ENCODE results near the gene ARHGEF28.

ARHGEF28 gene

GRCh38 chr5:73958037-73958436 is 332.0 kb downstream of the ARHGEF28 start:
- Histone ChIP-seq H3K4me1 (ENCODE audit: control insufficient read depth, insufficient read depth, low read length, poor library complexity, severe bottlenecking) (no peaks in the 10 kb centered on the region), H3K27me3 (replicated peaks; ENCODE audit: control insufficient read depth, insufficient read depth, low read length, poor library complexity, severe bottlenecking) (no peaks in the 10 kb centered on the region)

DNA sequence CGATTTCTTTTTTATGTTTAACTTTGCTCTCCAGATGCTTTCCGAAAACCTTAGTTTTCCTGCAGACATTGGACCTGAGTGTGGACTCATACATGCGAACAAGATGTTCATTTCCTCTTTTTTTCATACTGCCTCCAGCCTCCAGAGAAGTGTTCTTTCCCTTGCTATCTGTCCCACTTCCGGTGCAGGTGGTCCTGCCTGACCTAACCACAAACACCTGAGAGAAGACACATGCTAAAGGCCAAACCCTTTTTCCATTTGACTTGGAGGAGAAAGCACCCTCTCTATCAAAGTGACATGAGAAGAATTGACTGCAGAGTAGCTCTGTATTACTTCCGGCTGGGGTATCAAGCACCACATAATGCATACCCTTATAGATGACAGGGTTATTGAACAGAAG is 334.0 kb downstream of the ARHGEF28 start:
- H3K4me3 ChIP-seq (ENCODE audit: insufficient read depth, low read depth, low read length, poor library complexity, severe bottlenecking), result no peak overlapping the region
- H3K9me3 ChIP-seq (ENCODE audit: control insufficient read depth, low read length), result no peaks in the 10 kb centered on the region
- H3K4me1 ChIP-seq (ENCODE audit: control insufficient read depth, insufficient read depth, low read length, poor library complexity, severe bottlenecking), result no peaks in the 10 kb centered on the region
- H3K36me3 ChIP-seq (ENCODE audit: control insufficient read depth, insufficient read depth, low read length), result no peaks in the 10 kb centered on the region
- H3K27me3 ChIP-seq (replicated peaks; ENCODE audit: control insufficient read depth, insufficient read depth, low read length, poor library complexity, severe bottlenecking), result no peaks in the 10 kb centered on the region
- no peak for DNase-seq
- H3K27ac ChIP-seq (ENCODE audit: insufficient read depth, low read length, poor library complexity, severe bottlenecking), result no peak overlapping the region

More at GRCh38 chr5:73958037-73958436, 332.0 kb downstream of the ARHGEF28 start:
- no peak overlapping the region for H3K27ac ChIP-seq (ENCODE audit: insufficient read depth, low read length, poor library complexity, severe bottlenecking)
- no peak overlapping the region for H3K4me3 ChIP-seq (ENCODE audit: insufficient read depth, low read depth, low read length, poor library complexity, severe bottlenecking)
- no peak for DNase-seq
- H3K36me3 ChIP-seq (ENCODE audit: control insufficient read depth, insufficient read depth, low read length), result no peaks in the 10 kb centered on the region
- H3K9me3 ChIP-seq (ENCODE audit: control insufficient read depth, low read length), result no peaks in the 10 kb centered on the region

- no peak for DNase-seq
- no peaks in the 10 kb centered on the region for H3K9me3 ChIP-seq (ENCODE audit: control insufficient read depth, low read length)
- H3K27me3 ChIP-seq (replicated peaks; ENCODE audit: control insufficient read depth, insufficient read depth, low read length, poor library complexity, severe bottlenecking), result no peaks in the 10 kb centered on the region
- H3K4me1 ChIP-seq (ENCODE audit: control insufficient read depth, insufficient read depth, low read length, poor library complexity, severe bottlenecking), result no peaks in the 10 kb centered on the region
- H3K27ac ChIP-seq (ENCODE audit: insufficient read depth, low read length, poor library complexity, severe bottlenecking), result no peak overlapping the region
- H3K36me3 ChIP-seq (ENCODE audit: control insufficient read depth, insufficient read depth, low read length), result no peaks in the 10 kb centered on the region
- no peak overlapping the region for H3K4me3 ChIP-seq (ENCODE audit: insufficient read depth, low read depth, low read length, poor library complexity, severe bottlenecking)
Measured at GRCh38 chr5:73960426-73960825, 334.4 kb downstream of the ARHGEF28 start.

- no peaks in the 10 kb centered on the region for H3K4me1 ChIP-seq (ENCODE audit: control insufficient read depth, insufficient read depth, low read length, poor library complexity, severe bottlenecking)
- no peaks in the 10 kb centered on the region for H3K9me3 ChIP-seq (ENCODE audit: control insufficient read depth, low read length)
- DNase-seq, result no peak
- H3K27ac ChIP-seq (ENCODE audit: insufficient read depth, low read length, poor library complexity, severe bottlenecking), result no peak overlapping the region
- no peaks in the 10 kb centered on the region for H3K36me3 ChIP-seq (ENCODE audit: control insufficient read depth, insufficient read depth, low read length)
- no peak overlapping the region for H3K4me3 ChIP-seq (ENCODE audit: insufficient read depth, low read depth, low read length, poor library complexity, severe bottlenecking)
- no peaks in the 10 kb centered on the region for H3K27me3 ChIP-seq (replicated peaks; ENCODE audit: control insufficient read depth, insufficient read depth, low read length, poor library complexity, severe bottlenecking)
Measured at GRCh38 chr5:73962801-73963425, 336.9 kb downstream of the ARHGEF28 start.

GRCh38 chr5:73964352-73964865 is 338.4 kb downstream of the ARHGEF28 start:
- H3K27me3 ChIP-seq (replicated peaks; ENCODE audit: control insufficient read depth, insufficient read depth, low read length, poor library complexity, severe bottlenecking), result no peaks in the 10 kb centered on the region
- no peak for DNase-seq
- H3K27ac ChIP-seq (ENCODE audit: insufficient read depth, low read length, poor library complexity, severe bottlenecking), result no peak overlapping the region
- no peaks in the 10 kb centered on the region for H3K36me3 ChIP-seq (ENCODE audit: control insufficient read depth, insufficient read depth, low read length)
- no peaks in the 10 kb centered on the region for H3K9me3 ChIP-seq (ENCODE audit: control insufficient read depth, low read length)
- no peaks in the 10 kb centered on the region for H3K4me1 ChIP-seq (ENCODE audit: control insufficient read depth, insufficient read depth, low read length, poor library complexity, severe bottlenecking)
- H3K4me3 ChIP-seq (ENCODE audit: insufficient read depth, low read depth, low read length, poor library complexity, severe bottlenecking), result no peak overlapping the region

DNA sequence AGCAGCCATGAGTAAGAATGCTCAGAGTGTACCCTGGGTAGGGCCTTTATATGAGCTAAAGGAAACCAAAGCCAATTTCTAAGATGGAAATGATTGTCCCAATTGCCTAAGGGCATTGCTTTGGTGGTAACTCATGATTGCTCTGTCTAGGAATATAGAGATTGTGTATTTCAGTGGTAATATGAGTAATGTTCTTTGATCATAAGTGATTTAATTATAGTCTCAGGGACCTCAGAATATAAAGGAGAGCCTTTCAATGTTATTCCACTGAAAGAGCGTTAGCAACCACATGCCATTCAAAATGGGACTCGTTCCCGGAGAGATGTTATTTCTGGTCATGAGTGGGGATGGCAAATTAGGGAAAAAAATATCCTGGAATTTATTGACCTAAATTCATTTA is 340.5 kb downstream of the ARHGEF28 start:
- no peak overlapping the region for H3K4me3 ChIP-seq (ENCODE audit: insufficient read depth, low read depth, low read length, poor library complexity, severe bottlenecking)
- H3K27me3 ChIP-seq (replicated peaks; ENCODE audit: control insufficient read depth, insufficient read depth, low read length, poor library complexity, severe bottlenecking), result no peaks in the 10 kb centered on the region
- DNase-seq, result no peak
- H3K4me1 ChIP-seq (ENCODE audit: control insufficient read depth, insufficient read depth, low read length, poor library complexity, severe bottlenecking), result no peaks in the 10 kb centered on the region
- no peak overlapping the region for H3K27ac ChIP-seq (ENCODE audit: insufficient read depth, low read length, poor library complexity, severe bottlenecking)
- H3K36me3 ChIP-seq (ENCODE audit: control insufficient read depth, insufficient read depth, low read length), result no peaks in the 10 kb centered on the region
- no peaks in the 10 kb centered on the region for H3K9me3 ChIP-seq (ENCODE audit: control insufficient read depth, low read length)

DNA sequence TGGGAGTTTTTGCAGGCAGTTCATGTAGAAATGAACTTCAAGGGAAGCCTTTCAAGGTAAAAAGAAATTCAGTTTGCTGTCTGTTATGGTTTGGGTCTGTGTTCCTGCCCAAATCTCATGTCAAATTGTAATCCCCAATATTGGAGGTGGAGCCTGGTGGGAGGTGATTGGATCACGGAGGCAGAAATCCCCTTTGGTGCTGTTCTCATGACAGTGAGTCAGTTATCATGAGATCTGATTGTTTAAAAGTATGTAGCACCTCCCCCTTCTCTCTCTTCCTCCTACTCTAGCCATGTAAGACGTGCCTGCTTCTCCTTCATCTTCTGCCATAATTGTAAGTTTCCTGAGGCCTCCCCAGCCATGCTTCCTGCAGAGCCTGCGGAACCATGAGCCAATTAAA is 341.4 kb downstream of the ARHGEF28 start:
- no peaks in the 10 kb centered on the region for H3K4me1 ChIP-seq (ENCODE audit: control insufficient read depth, insufficient read depth, low read length, poor library complexity, severe bottlenecking)
- no peaks in the 10 kb centered on the region for H3K9me3 ChIP-seq (ENCODE audit: control insufficient read depth, low read length)
- no peaks in the 10 kb centered on the region for H3K36me3 ChIP-seq (ENCODE audit: control insufficient read depth, insufficient read depth, low read length)
- H3K4me3 ChIP-seq (ENCODE audit: insufficient read depth, low read depth, low read length, poor library complexity, severe bottlenecking), result no peak overlapping the region
- no peaks in the 10 kb centered on the region for H3K27me3 ChIP-seq (replicated peaks; ENCODE audit: control insufficient read depth, insufficient read depth, low read length, poor library complexity, severe bottlenecking)
- H3K27ac ChIP-seq (ENCODE audit: insufficient read depth, low read length, poor library complexity, severe bottlenecking), result no peak overlapping the region
- no peak for DNase-seq

DNA sequence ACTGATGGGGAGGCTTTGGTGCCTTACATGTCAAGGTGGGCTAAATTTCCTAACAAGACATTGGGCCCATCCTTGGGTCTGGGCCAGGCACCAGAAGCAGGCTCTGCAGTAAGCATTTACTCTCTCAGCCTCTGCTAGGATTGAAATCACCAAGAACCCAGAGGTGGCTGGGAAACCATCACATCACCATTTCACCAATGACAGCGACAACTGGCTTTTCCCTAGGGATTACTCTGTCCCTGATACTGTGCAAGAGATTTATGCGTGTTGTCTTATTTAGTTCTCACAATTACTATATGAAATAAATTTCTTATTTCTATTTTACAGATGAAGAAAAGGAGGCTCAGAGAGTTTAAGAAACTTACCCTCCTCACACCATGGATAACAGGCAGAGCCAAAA is 342.2 kb downstream of the ARHGEF28 start:
- Histone ChIP-seq H3K36me3 (ENCODE audit: control insufficient read depth, insufficient read depth, low read length) (no peaks in the 10 kb centered on the region), H3K27ac (ENCODE audit: insufficient read depth, low read length, poor library complexity, severe bottlenecking) (no peak overlapping the region), H3K9me3 (ENCODE audit: control insufficient read depth, low read length) (no peaks in the 10 kb centered on the region), H3K4me3 (ENCODE audit: insufficient read depth, low read depth, low read length, poor library complexity, severe bottlenecking) (no peak overlapping the region), H3K27me3 (replicated peaks; ENCODE audit: control insufficient read depth, insufficient read depth, low read length, poor library complexity, severe bottlenecking) (no peaks in the 10 kb centered on the region), H3K4me1 (ENCODE audit: control insufficient read depth, insufficient read depth, low read length, poor library complexity, severe bottlenecking) (no peaks in the 10 kb centered on the region)
- no peak for DNase-seq

DNA sequence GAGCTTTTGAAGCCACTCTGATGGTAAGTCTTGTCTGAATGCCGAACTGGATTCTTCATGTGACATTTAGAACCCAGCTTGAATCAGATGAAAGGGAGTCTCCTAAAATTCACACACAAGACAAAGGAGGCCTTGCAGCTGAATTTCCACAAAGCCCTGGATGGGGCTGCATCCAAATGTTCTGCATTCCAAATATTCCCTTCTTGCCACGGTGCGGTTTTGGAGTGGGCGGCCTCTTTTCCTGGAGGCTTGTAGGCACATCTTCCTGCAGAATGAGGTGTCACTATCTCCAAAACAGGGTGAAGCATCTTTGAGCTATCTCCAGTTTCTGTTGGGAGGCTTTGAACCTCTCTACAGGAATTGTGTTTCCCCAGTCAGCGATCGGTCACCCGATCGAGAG is 342.7 kb downstream of the ARHGEF28 start:
- no peaks in the 10 kb centered on the region for H3K4me1 ChIP-seq (ENCODE audit: control insufficient read depth, insufficient read depth, low read length, poor library complexity, severe bottlenecking)
- no peak for DNase-seq
- no peaks in the 10 kb centered on the region for H3K9me3 ChIP-seq (ENCODE audit: control insufficient read depth, low read length)
- H3K27ac ChIP-seq (ENCODE audit: insufficient read depth, low read length, poor library complexity, severe bottlenecking), result no peak overlapping the region
- H3K27me3 ChIP-seq (replicated peaks; ENCODE audit: control insufficient read depth, insufficient read depth, low read length, poor library complexity, severe bottlenecking), result no peaks in the 10 kb centered on the region
- no peak overlapping the region for H3K4me3 ChIP-seq (ENCODE audit: insufficient read depth, low read depth, low read length, poor library complexity, severe bottlenecking)
- no peaks in the 10 kb centered on the region for H3K36me3 ChIP-seq (ENCODE audit: control insufficient read depth, insufficient read depth, low read length)

- H3K4me1 ChIP-seq (ENCODE audit: control insufficient read depth, insufficient read depth, low read length, poor library complexity, severe bottlenecking), result no peaks in the 10 kb centered on the region
- no peaks in the 10 kb centered on the region for H3K9me3 ChIP-seq (ENCODE audit: control insufficient read depth, low read length)
- DNase-seq, result no peak
- H3K27ac ChIP-seq (ENCODE audit: insufficient read depth, low read length, poor library complexity, severe bottlenecking), result no peak overlapping the region
- H3K36me3 ChIP-seq (ENCODE audit: control insufficient read depth, insufficient read depth, low read length), result no peaks in the 10 kb centered on the region
- no peaks in the 10 kb centered on the region for H3K27me3 ChIP-seq (replicated peaks; ENCODE audit: control insufficient read depth, insufficient read depth, low read length, poor library complexity, severe bottlenecking)
- no peak overlapping the region for H3K4me3 ChIP-seq (ENCODE audit: insufficient read depth, low read depth, low read length, poor library complexity, severe bottlenecking)
Measured at GRCh38 chr5:73969195-73970036, 343.4 kb downstream of the ARHGEF28 start.

All from effector memory CD4-positive, alpha-beta T cell (primary cell).